ENCODE results near the gene SLC30A2.

SLC30A2 gene

DNA sequence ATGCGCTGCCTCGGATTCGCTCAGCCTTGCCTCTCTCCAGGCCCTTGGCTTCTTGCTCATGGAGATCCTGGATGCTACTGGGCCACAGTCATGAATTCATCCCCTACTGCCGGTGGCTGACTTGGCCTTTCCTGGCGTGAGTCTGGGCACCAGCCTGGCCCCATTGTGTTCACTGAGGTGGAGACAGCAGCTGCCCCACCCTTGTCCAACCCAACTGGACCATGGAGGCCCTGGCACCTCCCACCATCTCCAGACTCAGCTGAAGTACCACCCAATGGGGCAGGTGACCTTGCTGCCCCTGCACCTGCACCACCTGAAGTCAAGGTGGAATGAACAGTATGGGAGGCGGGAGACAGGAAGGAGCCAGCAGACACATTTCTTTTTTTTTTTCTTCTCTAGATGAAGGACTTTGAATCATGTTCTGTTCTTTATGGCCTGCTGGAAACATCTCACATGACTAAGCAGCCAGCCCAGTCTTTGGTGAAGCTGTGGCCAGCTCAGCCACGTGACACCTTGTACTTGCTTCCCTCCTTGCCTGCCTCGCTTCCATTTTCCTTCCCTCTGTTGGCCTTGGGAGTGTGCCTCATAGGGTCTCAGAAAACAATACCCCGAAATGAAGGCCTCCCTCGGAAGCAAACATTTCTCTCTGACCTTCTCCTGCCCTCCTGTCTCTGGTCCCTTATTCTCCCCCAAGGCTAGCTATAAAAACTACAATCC, 3.8 kb upstream of the SLC30A2 start:
- no peak overlapping the region for H3K9ac ChIP-seq (ENCODE audit: low read length)
- H3K36me3 ChIP-seq (ENCODE audit: control insufficient read depth, low read depth, low read length), result no peaks in the 10 kb centered on the region
- no peak overlapping the region for H3K4me3 ChIP-seq (ENCODE audit: low read length)
- H3K27ac ChIP-seq (ENCODE audit: low read length), result no peak overlapping the region
- no peaks in the 10 kb centered on the region for H3K4me1 ChIP-seq (ENCODE audit: control insufficient read depth, low read depth, low read length)
- no peaks in the 10 kb centered on the region for H3K9me3 ChIP-seq (ENCODE audit: control insufficient read depth, low read depth, low read length)
- peaks cover 48% of the 10 kb centered on the region for H3K27me3 ChIP-seq (ENCODE audit: control insufficient read depth, insufficient read depth, low read length)

- no peaks in the 10 kb centered on the region for H3K9me3 ChIP-seq (ENCODE audit: control insufficient read depth, low read depth, low read length)
- no peak overlapping the region for H3K27ac ChIP-seq (ENCODE audit: low read length)
- peaks cover 70% of the 10 kb centered on the region for H3K27me3 ChIP-seq (ENCODE audit: control insufficient read depth, insufficient read depth, low read length)
- H3K4me1 ChIP-seq (ENCODE audit: control insufficient read depth, low read depth, low read length), result no peaks in the 10 kb centered on the region
- H3K4me3 ChIP-seq (ENCODE audit: low read length), result no peak overlapping the region
- no peak overlapping the region for H3K9ac ChIP-seq (ENCODE audit: low read length)
- no peaks in the 10 kb centered on the region for H3K36me3 ChIP-seq (ENCODE audit: control insufficient read depth, low read depth, low read length)
These were observed 1.5 kb upstream of the SLC30A2 start for GRCh38 chr1:26047278-26047874.

DNA sequence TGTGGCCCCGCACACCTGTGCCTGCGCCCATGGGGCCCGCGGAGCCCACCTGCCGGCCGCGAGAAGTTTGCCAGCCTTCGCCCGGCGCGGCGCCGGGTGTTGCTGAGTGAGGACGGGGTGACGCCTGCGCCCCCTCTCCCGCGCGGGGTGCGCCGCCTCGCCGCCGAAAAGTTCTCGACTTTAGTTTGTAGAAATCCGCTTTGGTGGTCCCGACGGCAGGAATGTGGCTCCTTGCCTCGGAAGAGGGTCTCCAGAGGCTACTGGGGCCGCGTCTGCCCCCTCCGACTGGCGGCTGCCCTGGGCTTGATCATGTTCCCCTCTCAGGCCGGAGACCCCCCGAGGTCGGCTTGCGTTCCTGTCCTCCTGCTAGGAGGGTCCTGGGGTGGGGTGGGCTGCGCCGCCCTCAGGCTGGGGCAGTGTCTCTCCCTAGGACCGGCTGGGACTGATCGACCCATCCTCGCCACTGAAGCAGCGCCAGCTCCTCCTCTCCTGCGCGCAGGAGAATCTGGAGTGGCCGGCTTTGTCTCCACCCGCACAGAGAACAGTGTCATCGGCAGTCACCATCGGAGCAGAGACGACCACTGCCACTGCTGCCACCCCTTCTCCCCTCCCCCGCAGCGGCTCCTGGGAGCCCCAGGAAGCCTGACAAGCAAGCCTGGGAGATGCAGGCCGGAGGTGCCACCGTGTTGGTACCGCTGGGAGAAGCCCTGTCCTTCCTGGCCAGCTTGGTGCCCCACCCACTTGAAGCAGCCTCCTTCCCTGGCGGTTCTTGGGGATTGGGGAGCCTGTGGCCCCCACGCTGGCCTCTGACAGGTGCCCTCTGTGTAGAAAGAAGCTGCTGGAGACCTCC, 553 bp upstream of the SLC30A2 start:
- Histone ChIP-seq H3K9ac (ENCODE audit: low read length) (no peak overlapping the region), H3K27me3 (ENCODE audit: control insufficient read depth, insufficient read depth, low read length) (peaks cover 76% of the 10 kb centered on the region), H3K4me3 (ENCODE audit: low read length) (peak overlapping the region; percentile 42)

GRCh38 chr1:26044971-26045721, 772 bp downstream of the SLC30A2 start:
- peaks cover 76% of the 10 kb centered on the region for H3K27me3 ChIP-seq (ENCODE audit: control insufficient read depth, insufficient read depth, low read length)
- H3K4me3 ChIP-seq (ENCODE audit: low read length), result peak overlapping the region; percentile 42

More for the DNA sequence above, 553 bp upstream of the SLC30A2 start:
- Histone ChIP-seq H3K36me3 (ENCODE audit: control insufficient read depth, low read depth, low read length) (no peaks in the 10 kb centered on the region), H3K4me1 (ENCODE audit: control insufficient read depth, low read depth, low read length) (no peaks in the 10 kb centered on the region), H3K27ac (ENCODE audit: low read length) (no peak overlapping the region), H3K9me3 (ENCODE audit: control insufficient read depth, low read depth, low read length) (no peaks in the 10 kb centered on the region)

DNA sequence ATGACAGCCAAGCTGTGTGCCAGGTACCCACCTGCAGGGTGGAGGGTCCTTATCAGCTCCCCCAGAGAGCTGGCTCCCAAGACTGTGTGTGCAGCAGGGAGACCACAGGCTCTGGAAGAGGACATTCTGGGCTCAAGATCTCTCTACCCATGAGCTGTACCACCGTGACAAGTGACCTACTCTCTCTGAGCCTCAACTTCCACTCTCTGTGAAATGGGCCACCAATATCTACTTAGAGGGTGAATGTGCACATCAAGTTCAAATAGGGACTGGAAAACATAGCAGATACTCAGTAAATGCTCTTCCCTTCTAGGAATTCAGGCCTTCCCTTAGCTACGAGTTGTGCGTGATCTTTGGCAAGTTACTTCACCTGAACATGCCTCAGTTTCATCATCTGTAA, 1.5 kb downstream of the SLC30A2 start:
- H3K4me1 ChIP-seq (ENCODE audit: control insufficient read depth, low read depth, low read length), result no peaks in the 10 kb centered on the region
- no peaks in the 10 kb centered on the region for H3K36me3 ChIP-seq (ENCODE audit: control insufficient read depth, low read depth, low read length)
- no peak overlapping the region for H3K4me3 ChIP-seq (ENCODE audit: low read length)
- H3K27me3 ChIP-seq (ENCODE audit: control insufficient read depth, insufficient read depth, low read length), result peaks cover 75% of the 10 kb centered on the region
- no peaks in the 10 kb centered on the region for H3K9me3 ChIP-seq (ENCODE audit: control insufficient read depth, low read depth, low read length)
- no peak overlapping the region for H3K27ac ChIP-seq (ENCODE audit: low read length)
- no peak overlapping the region for H3K9ac ChIP-seq (ENCODE audit: low read length)

More at GRCh38 chr1:26044971-26045721, 772 bp downstream of the SLC30A2 start:
- H3K27ac ChIP-seq (ENCODE audit: low read length), result no peak overlapping the region
- no peaks in the 10 kb centered on the region for H3K4me1 ChIP-seq (ENCODE audit: control insufficient read depth, low read depth, low read length)
- H3K36me3 ChIP-seq (ENCODE audit: control insufficient read depth, low read depth, low read length), result no peaks in the 10 kb centered on the region
- H3K9ac ChIP-seq (ENCODE audit: low read length), result no peak overlapping the region
- H3K9me3 ChIP-seq (ENCODE audit: control insufficient read depth, low read depth, low read length), result no peaks in the 10 kb centered on the region

DNA sequence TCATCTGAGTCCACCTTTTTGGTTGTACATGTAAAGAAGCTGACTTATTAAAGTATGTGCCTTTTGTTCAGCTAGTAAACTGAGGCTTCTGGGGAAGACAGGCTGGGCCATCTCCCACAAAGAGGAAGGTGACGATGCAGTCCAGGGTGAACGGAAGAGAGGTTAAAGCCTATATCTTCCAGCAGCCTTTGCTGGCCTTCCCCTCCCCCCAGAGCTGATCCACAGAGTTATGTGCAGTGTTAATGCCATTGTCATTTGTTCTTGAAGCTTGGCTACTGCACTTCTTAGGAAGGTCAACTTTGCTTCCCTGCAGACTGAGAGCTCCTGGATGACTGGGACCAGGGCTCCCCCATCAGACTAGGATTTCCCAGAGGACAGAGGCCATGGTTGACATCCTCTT, 2.2 kb downstream of the SLC30A2 start:
- peaks cover 69% of the 10 kb centered on the region for H3K27me3 ChIP-seq (ENCODE audit: control insufficient read depth, insufficient read depth, low read length)
- no peak overlapping the region for H3K9ac ChIP-seq (ENCODE audit: low read length)

GRCh38 chr1:26041978-26042377, 3.9 kb downstream of the SLC30A2 start:
- no peak overlapping the region for H3K9ac ChIP-seq (ENCODE audit: low read length)
- no peaks in the 10 kb centered on the region for H3K36me3 ChIP-seq (ENCODE audit: control insufficient read depth, low read depth, low read length)
- H3K4me1 ChIP-seq (ENCODE audit: control insufficient read depth, low read depth, low read length), result no peaks in the 10 kb centered on the region
- H3K27me3 ChIP-seq (ENCODE audit: control insufficient read depth, insufficient read depth, low read length), result peaks cover 52% of the 10 kb centered on the region
- H3K4me3 ChIP-seq (ENCODE audit: low read length), result no peak overlapping the region
- no peaks in the 10 kb centered on the region for H3K9me3 ChIP-seq (ENCODE audit: control insufficient read depth, low read depth, low read length)
- no peak overlapping the region for H3K27ac ChIP-seq (ENCODE audit: low read length)

More for the DNA sequence above, 2.2 kb downstream of the SLC30A2 start:
- no peaks in the 10 kb centered on the region for H3K4me1 ChIP-seq (ENCODE audit: control insufficient read depth, low read depth, low read length)
- H3K36me3 ChIP-seq (ENCODE audit: control insufficient read depth, low read depth, low read length), result no peaks in the 10 kb centered on the region
- no peak overlapping the region for H3K4me3 ChIP-seq (ENCODE audit: low read length)
- H3K27ac ChIP-seq (ENCODE audit: low read length), result no peak overlapping the region
- no peaks in the 10 kb centered on the region for H3K9me3 ChIP-seq (ENCODE audit: control insufficient read depth, low read depth, low read length)

- Histone ChIP-seq H3K36me3 (ENCODE audit: control insufficient read depth, low read depth, low read length) (no peaks in the 10 kb centered on the region), H3K27ac (ENCODE audit: low read length) (no peak overlapping the region), H3K27me3 (ENCODE audit: control insufficient read depth, insufficient read depth, low read length) (peaks cover 52% of the 10 kb centered on the region), H3K9ac (ENCODE audit: low read length) (no peak overlapping the region), H3K4me1 (ENCODE audit: control insufficient read depth, low read depth, low read length) (no peaks in the 10 kb centered on the region), H3K4me3 (ENCODE audit: low read length) (no peak overlapping the region), H3K9me3 (ENCODE audit: control insufficient read depth, low read depth, low read length) (no peaks in the 10 kb centered on the region)
These were observed 4.5 kb downstream of the SLC30A2 start for GRCh38 chr1:26041401-26041800.

GRCh38 chr1:26038904-26039303, 7.0 kb downstream of the SLC30A2 start:
- H3K4me3 ChIP-seq (ENCODE audit: low read length), result no peak overlapping the region
- no peak overlapping the region for H3K27ac ChIP-seq (ENCODE audit: low read length)
- H3K36me3 ChIP-seq (ENCODE audit: control insufficient read depth, low read depth, low read length), result no peaks in the 10 kb centered on the region
- peaks cover 41% of the 10 kb centered on the region for H3K27me3 ChIP-seq (ENCODE audit: control insufficient read depth, insufficient read depth, low read length)
- H3K9me3 ChIP-seq (ENCODE audit: control insufficient read depth, low read depth, low read length), result no peaks in the 10 kb centered on the region
- no peaks in the 10 kb centered on the region for H3K4me1 ChIP-seq (ENCODE audit: control insufficient read depth, low read depth, low read length)
- no peak overlapping the region for H3K9ac ChIP-seq (ENCODE audit: low read length)

- Histone ChIP-seq H3K9ac (ENCODE audit: low read length) (no peak overlapping the region), H3K27ac (ENCODE audit: low read length) (no peak overlapping the region), H3K27me3 (ENCODE audit: control insufficient read depth, insufficient read depth, low read length) (peaks cover 41% of the 10 kb centered on the region), H3K4me3 (ENCODE audit: low read length) (no peak overlapping the region), H3K36me3 (ENCODE audit: control insufficient read depth, low read depth, low read length) (no peaks in the 10 kb centered on the region), H3K4me1 (ENCODE audit: control insufficient read depth, low read depth, low read length) (no peaks in the 10 kb centered on the region), H3K9me3 (ENCODE audit: control insufficient read depth, low read depth, low read length) (no peaks in the 10 kb centered on the region)
These were observed 7.4 kb downstream of the SLC30A2 start for GRCh38 chr1:26038477-26038876.

DNA sequence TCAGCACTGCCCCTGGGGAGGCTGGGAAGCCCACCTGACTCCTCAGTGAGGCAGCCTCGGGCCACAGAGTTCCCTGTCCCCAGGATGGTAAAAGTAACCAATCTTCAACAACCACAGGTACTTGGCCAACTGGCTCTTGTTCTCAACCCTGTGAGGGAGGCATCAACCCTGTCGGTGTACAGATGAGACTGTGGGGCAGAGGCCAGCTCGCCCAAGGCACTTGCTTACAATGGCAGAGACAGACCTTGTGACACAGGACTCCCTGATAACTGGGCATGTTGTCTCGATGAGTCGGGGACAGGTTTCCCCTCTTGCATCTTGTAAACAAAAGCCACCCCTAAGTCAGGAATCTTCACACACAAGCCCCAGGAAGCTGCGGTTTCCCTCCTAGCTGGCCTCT, 8.0 kb downstream of the SLC30A2 start:
- Histone ChIP-seq H3K9ac (ENCODE audit: low read length) (no peak overlapping the region), H3K27me3 (ENCODE audit: control insufficient read depth, insufficient read depth, low read length) (peaks cover 40% of the 10 kb centered on the region), H3K4me3 (ENCODE audit: low read length) (no peak overlapping the region), H3K36me3 (ENCODE audit: control insufficient read depth, low read depth, low read length) (no peaks in the 10 kb centered on the region), H3K4me1 (ENCODE audit: control insufficient read depth, low read depth, low read length) (no peaks in the 10 kb centered on the region), H3K9me3 (ENCODE audit: control insufficient read depth, low read depth, low read length) (no peaks in the 10 kb centered on the region), H3K27ac (ENCODE audit: low read length) (no peak overlapping the region)
